ENCODE data around the gene HENMT1.

Gene HENMT1

GRCh38 chr1:108657356-108658080 is 3.4 kb downstream of the HENMT1 start:
- TF ChIP-seq, protein P1, sequence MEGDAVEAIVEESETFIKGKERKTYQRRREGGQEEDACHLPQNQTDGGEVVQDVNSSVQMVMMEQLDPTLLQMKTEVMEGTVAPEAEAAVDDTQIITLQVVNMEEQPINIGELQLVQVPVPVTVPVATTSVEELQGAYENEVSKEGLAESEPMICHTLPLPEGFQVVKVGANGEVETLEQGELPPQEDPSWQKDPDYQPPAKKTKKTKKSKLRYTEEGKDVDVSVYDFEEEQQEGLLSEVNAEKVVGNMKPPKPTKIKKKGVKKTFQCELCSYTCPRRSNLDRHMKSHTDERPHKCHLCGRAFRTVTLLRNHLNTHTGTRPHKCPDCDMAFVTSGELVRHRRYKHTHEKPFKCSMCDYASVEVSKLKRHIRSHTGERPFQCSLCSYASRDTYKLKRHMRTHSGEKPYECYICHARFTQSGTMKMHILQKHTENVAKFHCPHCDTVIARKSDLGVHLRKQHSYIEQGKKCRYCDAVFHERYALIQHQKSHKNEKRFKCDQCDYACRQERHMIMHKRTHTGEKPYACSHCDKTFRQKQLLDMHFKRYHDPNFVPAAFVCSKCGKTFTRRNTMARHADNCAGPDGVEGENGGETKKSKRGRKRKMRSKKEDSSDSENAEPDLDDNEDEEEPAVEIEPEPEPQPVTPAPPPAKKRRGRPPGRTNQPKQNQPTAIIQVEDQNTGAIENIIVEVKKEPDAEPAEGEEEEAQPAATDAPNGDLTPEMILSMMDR (IDR thresholded peaks at IDR 0.05; ENCODE audit: insufficient read depth, low read depth, low read length, missing control alignments): no peak
- no peak for DNase-seq (ENCODE audit: low read depth)
- H3K4me3 ChIP-seq (ENCODE audit: low read depth, low read length): no peak overlapping the region

DNA sequence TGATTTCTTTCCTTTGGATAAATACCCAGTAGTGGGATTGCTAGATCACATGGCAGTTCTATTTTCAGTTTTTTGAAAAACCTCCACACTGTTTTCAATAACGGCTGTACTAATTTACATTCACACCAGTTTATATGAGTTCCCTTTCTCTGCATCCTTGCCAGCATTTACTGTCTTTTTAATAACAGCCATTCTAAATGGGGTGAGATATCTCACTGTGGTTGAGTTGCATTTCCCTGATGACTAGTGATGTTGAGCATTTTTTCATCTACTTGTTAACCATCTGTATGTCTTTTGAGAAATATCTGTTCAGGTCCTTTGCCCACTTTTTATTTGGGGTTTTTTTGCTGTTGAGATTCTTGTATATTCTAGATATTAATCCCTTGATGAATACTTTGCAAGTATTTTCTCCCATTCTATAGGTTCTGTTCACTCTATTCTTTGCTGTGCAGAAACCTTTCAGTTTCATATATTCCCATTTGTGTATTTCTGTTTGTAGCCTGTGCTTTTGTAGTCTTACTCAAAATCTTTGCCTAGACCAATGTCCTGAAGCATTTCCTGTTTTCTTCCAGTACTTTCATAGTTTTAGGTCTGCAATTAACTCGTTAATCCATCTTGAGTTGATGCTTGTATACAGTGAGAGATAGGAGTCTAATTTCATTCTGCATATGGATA is 7.3 kb downstream of the HENMT1 start:
- H3K4me3 ChIP-seq (ENCODE audit: low read depth, low read length): no peak overlapping the region
- TF ChIP-seq, protein P1 (IDR thresholded peaks at IDR 0.05; ENCODE audit: insufficient read depth, low read depth, low read length, missing control alignments): no peak
- DNase-seq (ENCODE audit: low read depth): no peak

DNA sequence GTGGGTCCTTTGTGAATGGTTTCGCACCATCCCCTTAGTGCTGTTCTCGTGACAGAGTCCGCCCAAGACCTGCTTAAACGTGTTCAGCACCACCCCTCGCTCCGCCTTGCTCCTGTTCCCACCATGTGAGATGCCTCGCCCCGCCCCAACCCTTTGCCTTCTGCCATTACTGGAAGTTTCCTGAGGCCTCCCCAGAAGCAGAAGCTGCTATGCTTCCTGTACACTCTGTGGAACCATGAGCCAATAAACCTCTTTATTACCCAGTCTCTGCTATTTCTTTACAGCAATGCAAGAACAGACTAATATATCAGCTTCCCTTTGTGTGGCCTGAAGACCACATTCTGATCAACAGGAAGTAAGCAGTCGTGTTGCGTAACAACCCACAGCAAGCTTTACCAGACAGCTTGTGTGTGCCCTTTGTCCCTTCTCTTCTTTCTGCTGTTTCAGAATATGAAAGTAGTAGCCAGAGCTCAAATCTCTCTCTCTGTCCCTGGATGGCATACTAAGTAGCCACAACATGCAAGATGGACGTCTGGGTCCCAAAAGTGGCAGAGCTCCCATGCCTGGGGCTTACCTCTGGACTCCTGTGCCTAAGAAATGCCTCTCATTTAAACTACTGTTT is 14.1 kb downstream of the HENMT1 start:
- no peak overlapping the region for H3K4me3 ChIP-seq (ENCODE audit: low read depth, low read length)
- TF ChIP-seq, protein P1 (IDR thresholded peaks at IDR 0.05; ENCODE audit: insufficient read depth, low read depth, low read length, missing control alignments): no peak
- peak; percentile 56 for DNase-seq (ENCODE audit: low read depth)

DNA sequence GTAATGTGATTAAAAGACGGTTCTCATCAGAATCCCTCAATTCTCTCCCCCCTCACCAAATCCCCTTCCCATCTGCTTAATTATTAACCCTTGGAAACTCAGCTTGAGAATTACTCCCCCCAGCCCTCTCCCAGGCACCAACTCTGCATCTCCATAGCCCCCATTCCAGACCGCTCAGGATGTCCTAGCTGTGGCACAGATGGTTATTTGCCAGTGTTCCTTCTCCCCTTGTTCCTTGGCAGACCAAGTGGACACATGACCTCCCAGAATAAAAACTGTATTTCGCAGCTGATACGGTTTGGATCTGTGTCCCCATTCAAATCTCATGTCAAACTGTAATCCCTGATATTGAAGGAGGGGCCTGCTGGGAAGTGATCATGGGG is 14.6 kb downstream of the HENMT1 start:
- no peak for DNase-seq (ENCODE audit: low read depth)
- H3K4me3 ChIP-seq (ENCODE audit: low read depth, low read length): no peak overlapping the region
- TF ChIP-seq, protein P1 (IDR thresholded peaks at IDR 0.05; ENCODE audit: insufficient read depth, low read depth, low read length, missing control alignments): no peak

DNA sequence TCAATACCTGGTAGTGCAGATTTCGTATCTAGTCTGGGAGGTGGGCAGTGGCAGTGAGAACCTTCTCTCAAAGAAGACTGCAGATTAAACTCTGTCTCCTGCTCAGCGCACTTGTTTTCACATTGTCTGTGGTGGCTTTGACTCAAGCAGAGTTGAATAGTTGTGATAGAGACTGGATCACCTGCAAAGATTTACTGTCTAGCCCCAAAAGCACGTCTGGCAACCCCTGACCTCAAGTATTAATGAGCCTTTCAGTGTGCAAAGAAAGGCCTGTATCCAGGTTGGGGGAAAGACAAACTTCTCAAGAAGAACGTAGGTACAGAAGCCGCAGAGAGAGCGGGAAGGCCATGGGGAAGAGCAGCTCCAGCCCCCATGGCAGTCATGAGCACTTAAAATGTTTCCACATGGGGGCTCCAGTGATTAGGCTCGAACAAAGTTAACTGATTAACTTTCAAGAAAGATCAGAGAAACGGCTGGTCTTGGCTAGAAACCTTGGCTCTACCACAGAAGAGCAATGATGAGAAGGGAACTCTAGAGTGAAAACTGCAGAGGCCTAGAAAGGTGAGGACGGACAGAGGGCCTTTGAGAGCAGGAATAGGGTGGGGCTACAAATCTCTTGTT is 15.2 kb downstream of the HENMT1 start:
- H3K4me3 ChIP-seq (ENCODE audit: low read depth, low read length): no peak overlapping the region
- TF ChIP-seq, protein P1 (IDR thresholded peaks at IDR 0.05; ENCODE audit: insufficient read depth, low read depth, low read length, missing control alignments): no peak
- DNase-seq (ENCODE audit: low read depth): no peak

DNA sequence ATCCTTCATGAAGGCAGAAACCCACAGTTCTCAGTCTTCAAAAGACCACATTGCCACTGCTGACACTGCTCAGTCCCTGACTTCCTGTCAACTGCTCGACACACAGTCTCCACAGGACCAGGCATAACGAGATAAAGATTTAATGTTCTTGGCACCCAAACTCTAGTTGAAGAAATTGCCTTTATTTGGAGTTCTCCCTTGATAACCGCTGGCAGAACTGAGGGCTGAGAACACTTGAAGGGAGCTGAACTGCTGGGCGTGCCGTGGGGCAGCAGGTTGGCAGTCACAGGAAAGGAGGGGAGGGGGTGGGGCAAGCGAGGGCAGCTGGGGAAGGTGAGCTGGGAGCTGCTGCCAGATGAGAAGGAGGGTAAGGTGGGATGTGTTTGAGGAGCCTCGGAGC is 15.9 kb downstream of the HENMT1 start:
- H3K4me3 ChIP-seq (ENCODE audit: low read depth, low read length): no peak overlapping the region
- no peak for DNase-seq (ENCODE audit: low read depth)
- TF ChIP-seq, protein P1 (IDR thresholded peaks at IDR 0.05; ENCODE audit: insufficient read depth, low read depth, low read length, missing control alignments): no peak
